ENCODE data around the gene GABRA5.

DNA sequence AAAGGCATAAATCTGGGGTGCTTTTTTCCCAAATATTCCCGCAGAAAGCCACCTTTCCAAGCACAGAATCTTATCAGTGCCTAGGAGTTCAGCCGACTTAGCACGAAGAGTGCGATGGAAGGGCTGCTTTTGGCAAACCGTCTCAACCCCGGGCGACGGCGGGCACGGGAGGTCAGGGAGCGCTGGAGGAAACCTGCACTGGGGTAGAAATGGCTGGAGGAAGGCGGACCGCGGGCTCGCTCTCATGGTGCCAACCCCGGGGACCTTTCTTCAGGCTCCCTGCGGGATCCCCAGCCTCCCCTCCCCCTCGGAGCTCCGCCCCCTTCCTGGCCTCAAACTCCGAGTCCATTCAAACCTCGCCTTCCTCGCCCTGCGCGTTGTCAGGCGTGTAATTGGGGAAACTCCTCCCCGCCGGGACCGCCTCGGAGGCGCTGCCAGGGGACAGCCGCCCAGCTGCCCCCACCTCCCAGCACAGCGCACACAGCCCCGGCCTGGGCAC lies 103.9 kb downstream of the GABRA5 start, which contains the start of gene GABRG3:
- TF ChIP-seq, protein P1, sequence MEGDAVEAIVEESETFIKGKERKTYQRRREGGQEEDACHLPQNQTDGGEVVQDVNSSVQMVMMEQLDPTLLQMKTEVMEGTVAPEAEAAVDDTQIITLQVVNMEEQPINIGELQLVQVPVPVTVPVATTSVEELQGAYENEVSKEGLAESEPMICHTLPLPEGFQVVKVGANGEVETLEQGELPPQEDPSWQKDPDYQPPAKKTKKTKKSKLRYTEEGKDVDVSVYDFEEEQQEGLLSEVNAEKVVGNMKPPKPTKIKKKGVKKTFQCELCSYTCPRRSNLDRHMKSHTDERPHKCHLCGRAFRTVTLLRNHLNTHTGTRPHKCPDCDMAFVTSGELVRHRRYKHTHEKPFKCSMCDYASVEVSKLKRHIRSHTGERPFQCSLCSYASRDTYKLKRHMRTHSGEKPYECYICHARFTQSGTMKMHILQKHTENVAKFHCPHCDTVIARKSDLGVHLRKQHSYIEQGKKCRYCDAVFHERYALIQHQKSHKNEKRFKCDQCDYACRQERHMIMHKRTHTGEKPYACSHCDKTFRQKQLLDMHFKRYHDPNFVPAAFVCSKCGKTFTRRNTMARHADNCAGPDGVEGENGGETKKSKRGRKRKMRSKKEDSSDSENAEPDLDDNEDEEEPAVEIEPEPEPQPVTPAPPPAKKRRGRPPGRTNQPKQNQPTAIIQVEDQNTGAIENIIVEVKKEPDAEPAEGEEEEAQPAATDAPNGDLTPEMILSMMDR (IDR thresholded peaks at IDR 0.05; ENCODE audit: low read depth, low read length), result no peak
- TF ChIP-seq EZH2phosphoT487 (IDR thresholded peaks at IDR 0.05; ENCODE audit: low read depth), result no peak

Data from OCI-LY3 (cell line).